ENCODE data around the gene HRH2.
"Not testable (repeated sequence)": the region's sequence is repeated elsewhere in the genome, so short reads cannot be mapped to it uniquely, and the experiment has no call there.

The HRH2 gene

DNA sequence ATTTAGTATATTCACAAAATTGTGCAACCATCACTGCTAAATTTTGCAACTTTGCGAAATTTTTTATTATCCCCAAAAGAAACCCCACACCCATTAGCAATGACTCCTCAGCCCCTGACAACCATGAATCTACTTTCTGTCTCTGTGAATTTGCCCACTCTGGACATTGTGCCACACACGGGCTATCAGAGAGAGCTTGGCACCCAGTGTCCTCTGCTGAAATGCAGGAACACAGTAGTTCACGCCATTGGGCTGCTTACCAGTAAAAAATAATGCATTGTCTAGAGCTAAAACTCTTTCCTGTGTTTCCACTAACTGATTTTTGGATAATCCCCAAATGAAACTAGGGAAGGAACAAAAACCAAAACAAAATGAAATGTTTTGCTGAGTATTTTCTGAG lies 60.0 kb downstream of the HRH2 start:
- no peak for DNase-seq

DNA sequence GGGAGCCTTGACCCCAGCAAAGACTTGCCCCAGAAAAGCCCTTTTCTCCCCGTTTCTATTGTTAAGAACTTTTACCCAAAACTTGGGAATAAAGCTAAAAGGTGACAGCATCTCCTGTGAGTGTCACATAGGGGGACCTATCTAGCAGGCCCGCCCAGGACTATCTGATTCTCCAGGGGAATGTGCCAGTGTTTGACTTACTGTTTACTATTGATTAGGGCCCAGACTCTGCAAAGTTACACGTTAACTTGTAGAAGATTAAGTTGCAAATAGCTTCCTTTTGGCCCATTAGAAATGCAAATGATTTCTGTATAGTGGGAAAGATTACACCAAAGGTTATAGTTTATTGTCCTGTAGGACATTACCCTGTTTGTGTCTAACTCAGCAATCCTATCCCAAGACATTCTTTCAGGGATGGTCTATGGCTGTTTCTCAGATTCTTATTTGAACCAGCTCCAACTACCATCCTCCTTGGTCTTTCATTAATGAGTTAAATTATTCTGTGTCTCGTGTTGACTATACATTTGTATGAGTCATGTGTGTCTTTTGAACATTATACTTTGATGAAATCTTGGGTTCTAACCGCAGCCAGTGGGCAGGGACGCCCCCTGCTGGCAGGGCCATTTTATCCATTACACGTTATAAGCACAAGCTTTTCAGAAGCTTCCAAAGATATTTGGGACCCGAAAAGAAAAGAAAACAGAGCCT lies 60.7 kb downstream of the HRH2 start:
- peak; percentile 23 for DNase-seq

DNA sequence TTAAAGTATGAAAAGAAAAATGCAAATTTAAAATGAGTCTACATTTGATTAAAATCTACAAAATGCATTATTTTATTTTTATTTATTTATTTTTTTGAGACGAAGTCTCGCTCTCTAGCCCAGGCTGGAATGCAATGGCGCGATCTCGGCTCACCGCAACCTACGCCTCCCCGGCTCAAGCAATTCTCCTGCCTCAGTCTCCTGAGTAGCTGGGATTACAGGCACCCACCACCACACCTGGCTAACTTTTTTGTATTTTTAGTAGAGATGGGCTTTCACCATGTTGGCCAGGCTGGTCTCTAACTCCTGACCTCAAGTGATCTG lies 61.2 kb downstream of the HRH2 start:
- not testable (repeated sequence) for DNase-seq

DNA sequence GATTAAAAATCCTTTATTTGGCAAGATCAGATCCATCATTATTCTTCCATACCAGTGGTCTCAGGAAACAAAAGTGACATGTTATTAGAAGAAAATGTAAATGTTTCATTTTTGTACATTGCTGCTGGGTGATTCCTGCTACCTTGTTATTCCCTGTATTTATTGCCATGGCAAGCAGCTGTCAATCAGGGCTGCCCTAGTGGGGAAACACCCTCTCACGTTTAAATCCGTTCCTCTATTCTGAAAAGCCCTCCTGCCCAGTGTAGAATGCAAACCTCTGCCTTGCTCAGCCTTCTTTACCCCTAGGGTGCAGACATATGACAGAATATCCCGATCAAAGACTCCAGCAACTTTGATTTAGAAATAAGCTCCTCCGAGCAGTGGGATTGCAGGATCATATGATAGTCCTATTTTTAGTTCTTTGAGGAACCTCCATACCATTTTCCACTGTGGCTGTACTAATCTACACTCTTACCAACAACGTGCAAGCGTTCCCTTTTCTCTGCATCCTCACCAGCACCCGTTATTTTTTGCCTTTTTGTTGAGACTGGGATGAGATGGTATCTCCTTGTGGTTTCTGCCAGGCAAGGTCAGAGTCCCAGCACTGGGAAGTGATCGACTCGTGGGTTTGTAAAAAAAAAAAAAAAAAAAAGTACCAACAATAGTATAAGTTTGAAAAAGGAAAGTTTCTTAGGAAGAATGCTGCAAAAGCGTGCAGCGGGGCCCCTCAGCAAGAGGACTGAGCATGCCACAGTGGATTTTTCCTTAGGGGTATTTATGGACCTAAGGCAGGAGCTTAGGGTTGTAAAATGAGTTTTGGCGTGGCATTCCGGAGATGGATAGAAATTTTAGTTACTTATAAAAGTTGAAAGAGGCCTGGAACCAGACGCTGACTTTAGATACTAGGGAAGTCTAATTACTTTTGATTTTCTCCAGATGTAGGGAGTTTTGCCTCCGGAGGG lies 66.7 kb downstream of the HRH2 start:
- no peak for DNase-seq

DNA sequence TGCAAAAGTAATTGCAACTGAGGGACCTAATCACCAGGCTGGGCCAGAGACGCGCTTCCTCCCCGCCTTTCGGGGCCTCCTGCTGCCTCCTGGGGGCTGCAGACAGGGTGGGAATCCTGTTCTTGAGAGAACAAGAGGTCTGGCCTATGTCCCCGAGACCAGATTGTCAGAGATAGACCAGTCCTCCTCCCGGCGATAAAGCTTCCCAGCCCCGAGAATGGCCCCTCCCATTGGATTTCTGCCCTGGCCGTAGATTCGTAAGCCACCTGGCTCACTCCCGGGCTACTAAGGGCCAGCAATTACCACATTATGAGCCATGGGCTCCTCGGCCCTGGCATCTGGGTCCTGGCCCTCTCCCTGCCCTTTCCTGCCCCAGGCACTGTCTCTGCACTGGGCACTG lies 70.4 kb downstream of the HRH2 start:
- no peak for DNase-seq

DNA sequence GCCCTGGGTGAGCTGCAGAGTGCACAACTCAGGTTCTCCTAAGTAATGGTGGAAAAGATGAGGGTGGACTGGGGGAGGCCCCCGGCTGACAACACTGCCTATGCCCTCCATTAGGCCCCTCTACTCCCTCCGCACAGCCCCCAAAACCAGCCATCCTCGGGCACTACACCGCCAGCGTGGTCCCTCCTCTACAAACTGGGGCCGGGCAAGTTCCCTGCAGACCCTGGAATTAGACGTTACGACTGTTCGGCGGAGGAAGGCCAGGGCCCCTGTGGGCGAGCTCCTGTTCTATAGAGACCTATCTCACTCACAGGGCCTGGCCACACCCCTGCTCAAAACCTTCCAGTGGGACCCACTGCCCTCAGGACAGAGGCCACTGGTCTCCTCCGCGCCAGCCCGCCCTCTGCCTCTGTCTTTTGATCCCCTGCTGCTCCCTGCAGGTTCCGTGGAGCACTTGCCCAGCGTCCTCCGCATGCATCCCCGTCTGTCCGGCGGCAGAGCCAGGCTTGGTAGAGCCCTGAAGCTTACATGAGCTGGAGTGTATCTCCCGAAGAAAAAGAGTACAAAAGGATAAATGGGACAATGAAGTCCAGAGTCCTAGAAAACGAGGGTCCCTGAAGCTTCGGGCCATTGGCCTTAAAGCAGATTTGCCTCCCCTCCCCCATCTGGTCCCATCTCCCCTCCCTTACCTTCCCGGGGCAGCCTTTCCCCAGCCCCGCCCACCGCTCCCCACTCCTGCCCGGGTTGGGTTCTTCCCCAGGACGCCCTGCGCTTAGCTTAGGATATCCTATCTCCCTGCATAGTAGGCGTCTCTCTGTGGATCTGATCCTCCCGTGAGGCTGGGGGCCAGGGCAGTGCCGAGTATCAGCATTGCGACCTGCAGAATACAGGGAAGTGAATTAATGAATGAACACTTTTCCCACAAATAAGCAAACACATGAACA lies 71.3 kb downstream of the HRH2 start:
- DNase-seq, result no peak

DNA sequence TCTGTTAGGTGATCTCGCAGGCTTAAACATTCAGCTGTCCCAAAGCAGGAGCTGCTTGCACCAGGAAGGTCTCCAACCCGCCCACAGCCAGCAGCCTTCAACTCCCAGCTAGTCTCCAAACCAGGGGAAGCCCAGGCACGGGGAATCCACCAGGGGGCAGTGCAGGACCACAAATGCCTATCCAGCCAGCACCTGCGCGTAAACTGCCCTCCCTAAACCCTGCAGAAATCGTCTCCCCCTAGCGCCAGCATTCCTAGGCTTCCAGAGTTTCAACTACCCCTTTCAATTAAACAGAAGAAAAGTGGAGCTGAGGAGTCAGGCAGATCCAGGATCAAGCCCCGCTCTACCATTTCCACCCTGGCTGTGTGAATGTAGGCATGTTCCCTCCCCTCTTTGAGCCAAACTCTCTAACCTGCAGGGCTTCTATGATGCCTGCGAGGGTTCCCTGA lies 72.0 kb downstream of the HRH2 start:
- peak; percentile 23 for DNase-seq

DNA sequence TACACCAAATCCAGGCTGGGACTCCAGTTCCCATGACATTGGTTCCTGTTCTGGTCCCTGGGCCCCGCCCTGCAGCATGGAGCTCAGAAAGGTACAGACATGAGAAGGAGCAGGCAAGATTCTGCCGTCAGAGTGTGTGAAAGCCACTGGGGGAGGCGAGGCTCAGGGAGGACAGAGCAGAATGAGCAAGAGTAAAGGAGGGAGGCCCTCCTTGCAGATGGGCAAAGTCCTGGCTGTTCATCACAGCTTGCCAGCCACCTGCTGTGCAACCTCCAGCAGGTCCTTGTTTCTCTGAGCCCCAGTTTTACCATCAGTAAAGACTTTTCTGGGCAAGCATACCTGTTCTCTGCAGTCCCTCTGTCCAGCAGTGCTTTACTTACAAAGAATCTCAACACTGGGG lies 73.3 kb downstream of the HRH2 start:
- no peak for DNase-seq

DNA sequence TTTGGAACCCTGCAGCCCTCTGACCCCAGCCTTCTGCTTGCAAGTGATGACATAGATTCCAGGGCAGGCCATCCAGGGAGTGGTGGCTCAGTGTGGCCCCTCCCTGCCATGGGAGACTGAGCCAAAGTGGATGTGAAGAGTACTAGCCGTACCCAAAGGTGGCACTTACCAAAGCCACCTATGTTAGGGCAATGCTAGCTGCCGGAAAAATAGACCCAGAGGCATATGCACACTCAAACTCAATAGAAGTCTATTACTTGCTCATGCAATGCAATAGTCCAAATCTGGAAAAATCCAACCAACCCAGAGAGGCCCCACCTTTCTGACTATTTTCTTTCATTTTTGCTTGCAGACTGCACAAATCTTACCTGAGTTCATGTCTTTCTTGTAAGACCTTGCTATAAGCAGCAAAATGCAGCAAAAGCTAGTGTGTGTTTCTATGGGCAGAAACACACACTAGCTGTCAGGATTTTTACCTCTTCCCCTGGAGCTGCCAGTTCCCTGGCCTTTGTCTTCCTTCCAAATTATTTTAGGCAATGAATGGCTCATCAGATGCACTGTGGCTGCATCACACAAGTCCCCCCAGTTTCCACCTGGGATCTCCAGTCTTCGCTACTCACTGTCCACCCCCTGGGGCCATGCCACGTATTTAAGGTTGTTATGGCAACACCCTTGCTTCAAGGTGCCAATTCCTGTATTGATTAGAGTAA lies 74.0 kb downstream of the HRH2 start:
- DNase-seq, result no peak

DNA sequence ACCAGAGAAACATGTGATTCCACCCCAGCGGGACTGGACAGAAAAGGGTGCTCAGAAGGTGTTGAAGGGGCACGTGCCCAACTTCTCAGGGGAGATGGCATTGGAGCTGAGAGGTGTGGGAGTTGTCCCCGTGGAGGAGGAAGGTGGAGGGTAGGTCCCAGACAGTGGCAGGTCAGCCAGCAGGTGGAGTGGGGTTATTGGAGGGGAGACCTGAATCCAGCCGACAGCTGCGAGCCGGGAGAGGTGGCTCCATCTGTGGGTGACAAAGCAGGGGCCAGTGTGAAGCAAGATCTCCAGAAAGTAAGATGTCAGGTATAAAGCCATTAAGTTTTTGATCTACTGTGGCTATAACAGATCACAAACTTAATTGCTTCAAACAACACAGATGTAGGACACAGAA lies 75.1 kb downstream of the HRH2 start:
- no peak for DNase-seq

DNA sequence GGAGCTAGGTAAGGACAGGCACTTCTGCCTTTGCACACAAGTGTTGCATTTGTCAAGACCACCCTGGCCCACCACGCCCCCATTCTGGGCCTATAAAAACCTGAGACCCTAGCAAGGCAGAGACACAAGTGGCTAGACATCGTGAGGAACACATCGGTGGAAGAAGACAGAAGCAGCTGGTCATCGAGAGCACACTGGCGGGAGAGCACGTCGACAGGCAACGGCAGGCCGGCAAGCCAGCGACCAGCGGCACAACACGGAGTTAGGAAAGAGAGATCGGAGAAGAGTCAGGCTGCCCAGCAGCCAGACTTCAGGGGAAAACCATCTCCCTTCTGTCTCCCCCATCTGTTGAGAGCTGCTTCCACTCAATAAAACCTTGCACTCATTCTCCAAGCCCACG lies 76.1 kb downstream of the HRH2 start:
- DNase-seq, result no peak

DNA sequence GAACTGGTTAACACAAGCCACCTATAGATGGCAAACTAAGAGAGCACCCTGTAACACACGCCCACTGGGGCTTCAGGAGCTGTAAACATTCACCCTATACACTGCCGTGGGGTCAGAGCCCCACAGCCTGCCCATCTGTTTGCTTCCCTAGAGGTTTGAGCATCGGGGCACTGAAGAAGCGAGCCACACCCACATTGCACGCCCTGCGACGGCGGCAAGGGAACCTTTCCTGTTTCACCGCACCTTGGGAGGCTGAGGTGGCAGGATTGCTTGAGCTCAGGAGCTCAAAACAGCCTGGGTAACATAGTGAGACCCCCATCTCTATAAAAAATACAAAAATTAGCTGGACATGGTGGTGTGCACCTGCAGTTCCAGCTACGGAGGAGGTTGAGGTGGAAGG lies 76.6 kb downstream of the HRH2 start:
- DNase-seq, result no peak

DNA sequence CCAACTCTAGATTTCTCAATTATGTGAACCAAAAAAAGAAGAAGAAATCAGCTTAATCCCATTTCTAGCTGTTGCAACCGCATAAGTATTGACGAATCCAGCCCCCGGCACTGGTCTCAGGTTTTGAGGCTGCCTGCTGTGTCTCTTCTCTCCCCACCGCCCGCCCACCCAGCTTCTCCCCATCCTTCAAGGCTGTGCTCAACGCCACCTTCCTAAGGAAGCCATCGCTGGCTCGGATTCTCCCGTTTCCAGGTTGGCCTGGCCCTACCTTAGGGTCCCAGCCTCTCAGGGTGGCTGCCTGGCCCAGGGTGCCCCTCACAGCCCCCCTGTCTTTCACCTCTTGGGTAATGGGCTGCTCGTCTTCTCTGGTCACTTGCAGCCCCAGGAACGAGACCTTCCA lies 77.8 kb downstream of the HRH2 start:
- DNase-seq, result no peak

DNA sequence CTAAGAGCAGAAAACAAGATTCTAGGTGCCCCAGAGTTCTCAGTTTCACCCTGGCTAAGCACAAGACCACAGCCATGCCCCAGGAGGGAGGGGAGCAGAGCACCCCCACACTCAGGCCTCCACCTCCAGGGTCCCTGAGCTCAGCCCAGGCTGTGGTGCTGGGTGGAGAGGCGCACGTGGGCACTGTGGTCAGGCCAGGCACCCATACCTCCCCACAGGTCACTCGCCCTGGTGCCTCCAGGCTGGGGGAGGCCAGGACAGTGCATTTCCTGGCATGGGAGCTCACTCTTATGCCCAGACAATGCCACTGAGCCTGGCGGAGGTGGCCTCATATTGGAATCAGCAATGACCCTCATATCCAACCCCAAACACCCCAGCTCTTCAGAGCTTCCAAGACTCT lies 78.8 kb downstream of the HRH2 start:
- no peak for DNase-seq

DNA sequence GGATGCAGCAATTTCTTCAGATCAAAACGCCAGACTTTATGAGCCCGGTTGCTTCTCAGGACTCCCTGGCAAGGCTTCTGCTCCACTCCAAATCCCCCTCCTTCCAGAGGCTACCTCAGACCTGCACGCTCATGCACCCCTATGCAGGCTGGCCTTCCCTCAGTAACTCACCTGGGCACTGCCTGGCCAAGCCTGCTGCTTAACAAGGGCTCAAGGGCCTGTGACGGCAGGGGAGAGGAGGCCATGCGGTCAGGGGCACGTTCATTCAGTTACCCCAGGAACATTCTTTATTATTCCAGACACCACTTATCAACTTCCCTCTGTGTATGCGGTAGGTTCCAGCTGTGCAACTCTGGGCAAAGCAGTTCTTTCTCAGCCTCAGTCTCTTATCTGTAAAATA lies 79.6 kb downstream of the HRH2 start:
- DNase-seq, result no peak

DNA sequence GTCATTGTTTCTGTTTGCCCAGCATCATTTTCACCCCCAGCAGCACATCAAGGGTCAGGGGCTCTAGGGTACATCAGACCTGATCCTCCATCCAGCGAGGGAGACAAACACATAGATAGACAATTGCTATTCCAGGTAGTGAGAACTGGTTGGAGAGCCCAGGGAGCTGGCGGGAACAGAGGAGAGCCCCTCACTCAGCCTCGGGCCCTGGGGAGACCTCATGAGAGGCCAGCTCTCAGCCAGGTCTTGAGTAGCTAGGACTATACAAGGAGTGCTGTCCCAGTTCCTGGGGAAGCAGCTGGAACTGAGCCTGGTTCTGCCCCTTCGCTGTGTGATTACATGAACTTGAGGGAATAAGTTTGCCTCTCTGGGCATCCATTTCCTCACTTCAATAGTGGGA lies 80.3 kb downstream of the HRH2 start:
- DNase-seq, result no peak

DNA sequence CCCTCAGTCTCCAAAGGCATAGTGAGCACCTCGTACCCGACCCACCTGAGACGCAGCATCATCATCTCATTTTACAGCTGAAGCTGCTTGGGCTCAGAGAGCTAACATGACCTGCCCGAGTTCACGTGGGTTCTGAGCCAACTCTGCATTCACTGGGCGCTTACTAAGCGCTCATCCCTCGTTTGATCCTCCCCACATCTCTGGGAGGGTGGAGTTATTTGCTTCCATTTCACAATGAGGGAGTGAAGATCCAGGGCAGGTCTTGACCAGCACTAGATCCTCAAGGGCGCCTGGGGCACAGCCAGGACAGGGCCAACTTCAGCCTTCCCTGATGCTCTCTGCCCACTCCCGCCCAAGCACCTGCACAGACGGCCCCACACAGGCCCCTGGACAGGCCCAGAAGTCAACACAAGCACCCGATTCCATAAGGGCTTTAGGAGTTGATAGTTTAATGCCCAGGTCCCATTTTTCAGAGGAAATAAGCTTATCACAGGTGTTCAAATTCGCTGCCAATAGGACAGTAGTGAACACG lies 80.8 kb downstream of the HRH2 start:
- no peak for DNase-seq

DNA sequence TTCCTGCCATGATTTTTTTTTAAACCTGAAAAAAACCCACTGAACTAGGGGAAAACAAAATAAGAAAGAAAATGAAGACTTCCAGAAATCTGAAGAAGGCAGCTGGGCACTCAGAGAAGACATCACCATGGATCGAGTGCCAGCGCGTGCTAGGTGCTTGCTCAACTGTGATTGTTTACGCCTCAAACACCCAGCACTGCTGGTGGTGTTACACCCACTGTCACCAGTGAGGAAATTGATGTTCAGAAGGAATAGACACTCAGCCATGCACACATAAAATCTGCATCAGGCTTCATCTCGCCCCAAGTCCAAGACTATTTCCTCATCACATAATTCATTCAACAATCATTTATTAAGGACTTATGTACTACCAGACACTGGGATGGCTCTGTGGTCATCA lies 82.1 kb downstream of the HRH2 start:
- DNase-seq, result no peak

DNA sequence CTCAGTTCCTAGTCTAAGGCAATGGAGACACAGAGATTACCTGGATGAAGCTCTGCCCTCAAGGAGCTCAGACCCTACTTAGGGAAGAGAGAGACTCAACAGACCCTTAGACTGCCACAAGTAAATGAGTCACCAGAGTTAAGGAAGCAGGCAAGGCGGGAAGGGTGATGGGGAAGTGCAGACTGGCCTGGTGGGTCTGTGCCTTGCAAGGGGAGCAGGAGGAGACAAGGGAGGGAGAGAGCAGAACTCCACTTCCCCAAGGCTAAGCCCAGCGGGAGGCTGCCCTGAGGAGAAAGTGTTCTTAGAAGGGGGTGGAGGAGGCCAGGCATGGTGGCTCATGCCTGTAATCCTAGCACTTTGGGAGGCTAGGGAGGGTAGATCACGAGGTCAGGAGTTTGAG lies 83.7 kb downstream of the HRH2 start:
- DNase-seq, result no peak

DNA sequence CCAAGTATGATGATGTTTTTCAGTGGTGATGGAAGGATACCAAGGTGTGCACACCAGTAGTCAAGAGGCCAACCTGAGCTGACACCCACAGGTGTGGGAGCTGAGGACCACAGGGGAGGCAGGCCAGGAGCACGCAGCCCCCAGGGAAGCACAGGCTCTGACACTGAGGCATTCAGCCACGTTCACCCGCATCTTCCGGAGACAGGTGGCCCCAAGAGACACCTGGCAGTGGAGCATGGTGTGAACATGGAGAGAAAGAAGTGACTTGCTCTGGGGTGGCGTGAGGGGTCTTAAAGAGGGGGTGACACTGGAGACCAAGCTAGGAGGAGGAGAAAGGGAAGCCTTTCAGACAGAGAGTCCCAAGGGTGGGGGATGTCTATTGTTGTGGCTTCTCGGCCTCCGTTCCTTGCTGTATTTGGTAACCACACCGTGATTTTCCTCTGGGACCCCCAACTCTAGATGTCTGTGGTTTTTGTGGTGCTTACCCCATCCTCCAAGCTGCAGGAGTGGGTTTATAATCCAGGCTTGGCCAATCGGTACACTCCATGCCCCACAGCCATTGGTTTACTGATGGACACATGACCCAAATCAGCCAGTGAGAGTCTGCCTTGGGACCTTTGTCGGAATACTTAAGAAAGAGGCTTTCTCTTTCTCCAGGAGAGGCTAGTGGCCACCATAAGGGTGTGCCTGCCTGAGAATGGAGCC lies 84.6 kb downstream of the HRH2 start:
- DNase-seq, result no peak

DNA sequence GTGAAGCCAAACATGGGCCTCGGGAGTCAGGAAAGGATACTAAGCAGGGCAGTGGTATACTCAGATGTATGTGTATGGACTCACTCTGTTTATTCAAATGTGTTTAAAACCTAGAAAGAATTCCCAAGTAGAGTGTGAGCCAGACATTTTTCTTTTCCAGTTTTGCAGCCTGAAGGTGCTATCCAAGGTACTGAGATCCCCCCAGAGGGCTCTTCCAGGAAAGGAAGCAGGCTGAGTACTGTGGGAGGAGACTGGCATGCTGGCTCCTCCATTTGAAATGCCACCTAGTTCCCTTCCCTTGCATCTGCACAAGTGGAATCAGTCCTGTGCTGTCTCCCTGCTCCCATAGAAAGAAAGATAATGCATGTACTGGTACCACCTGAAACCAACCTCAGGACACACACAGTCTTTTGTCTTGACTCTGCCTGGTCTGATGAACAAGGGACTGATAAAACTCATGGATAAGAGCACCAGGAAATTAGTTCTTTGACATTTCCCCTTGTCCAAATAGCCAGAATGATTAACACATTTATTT lies 85.9 kb downstream of the HRH2 start:
- no peak for DNase-seq

Measured in SIG-M5 (cell line).